ENCODE data around the gene MIPOL1.

- TF ChIP-seq CTCF (IDR thresholded peaks at IDR 0.05; ENCODE audit: insufficient read depth, low read length, poor library complexity, severe bottlenecking) = no peak
- no peak for TF ChIP-seq EZH2phosphoT487 (conservative IDR thresholded peaks at IDR 0.05; ENCODE audit: low read length)
These were observed 5.1 kb downstream of the MIPOL1 start for GRCh38 chr14:37202812-37203211.

Measured in SU-DHL-6 (cell line).